Measurements from ENCODE around the gene SETD7. TPM values are rescaled to one million over a fixed set of nuclear protein-coding genes. Genes with fewer than 3 reads are reported as not detected.
A peak's percentile ranks its signal among the peaks of the same experiment; 100 is the strongest.

Gene SETD7
- total RNA-seq, 1 donor from 2014 or later, result 22.6 TPM

GRCh38 chr4:139454111-139455045 lies 101.6 kb downstream of the SETD7 start, which contains the start of gene RAB33B:
RAB33B (plus strand) TSS chr4:139454121; CDS start chr4:139454196, 75 bp downstream.
- no peak for TF ChIP-seq CTCF (IDR thresholded peaks at IDR 0.05; ENCODE audit: partially characterized antibody, unreplicated experiment)
- Mint-ChIP-seq H3K9me3 (ENCODE audit: unreplicated experiment) (peaks cover 15% of the 10 kb centered on the region), H3K27me3 (ENCODE audit: unreplicated experiment) (no peaks in the 10 kb centered on the region), H3K36me3 (ENCODE audit: unreplicated experiment) (peaks cover 2% of the 10 kb centered on the region), H3K4me1 (ENCODE audit: low read depth, unreplicated experiment) (peaks cover 15% of the 10 kb centered on the region), H3K27ac (ENCODE audit: unreplicated experiment) (peak within 1 kb of the TSS; percentile 95), H3K4me3 (ENCODE audit: unreplicated experiment) (peak within 1 kb of the TSS; percentile 98)
- no peak for DNase-seq

- Mint-ChIP-seq H3K36me3 (ENCODE audit: unreplicated experiment) (peaks cover 10% of the 10 kb centered on the region), H3K4me3 (ENCODE audit: unreplicated experiment) (peak overlapping the region; percentile 98), H3K27me3 (ENCODE audit: unreplicated experiment) (no peaks in the 10 kb centered on the region), H3K4me1 (ENCODE audit: low read depth, unreplicated experiment) (peaks cover 15% of the 10 kb centered on the region), H3K27ac (ENCODE audit: unreplicated experiment) (peak overlapping the region; percentile 95), H3K9me3 (ENCODE audit: unreplicated experiment) (peaks cover 15% of the 10 kb centered on the region)
- DNase-seq, result peak; percentile 96
- TF ChIP-seq CTCF (IDR thresholded peaks at IDR 0.05; ENCODE audit: partially characterized antibody, unreplicated experiment), result no peak
Measured at GRCh38 chr4:139453371-139454110, 102.5 kb downstream of the SETD7 start.

GRCh38 chr4:139453041-139453370 lies 103.0 kb downstream of the SETD7 start:
- no peak for DNase-seq
- Mint-ChIP-seq H3K4me3 (ENCODE audit: unreplicated experiment) (peak overlapping the region; percentile 98), H3K36me3 (ENCODE audit: unreplicated experiment) (peaks cover 11% of the 10 kb centered on the region), H3K4me1 (ENCODE audit: low read depth, unreplicated experiment) (peaks cover 13% of the 10 kb centered on the region), H3K27ac (ENCODE audit: unreplicated experiment) (peak overlapping the region; percentile 95), H3K27me3 (ENCODE audit: unreplicated experiment) (no peaks in the 10 kb centered on the region), H3K9me3 (ENCODE audit: unreplicated experiment) (peaks cover 15% of the 10 kb centered on the region)
- TF ChIP-seq CTCF (IDR thresholded peaks at IDR 0.05; ENCODE audit: partially characterized antibody, unreplicated experiment), result peak; percentile 30

- TF ChIP-seq CTCF (IDR thresholded peaks at IDR 0.05; ENCODE audit: partially characterized antibody, unreplicated experiment), result no peak
- Mint-ChIP-seq H3K4me3 (ENCODE audit: unreplicated experiment) (peak overlapping the region; percentile 98), H3K27ac (ENCODE audit: unreplicated experiment) (no peak overlapping the region), H3K27me3 (ENCODE audit: unreplicated experiment) (no peaks in the 10 kb centered on the region), H3K9me3 (ENCODE audit: unreplicated experiment) (peaks cover 18% of the 10 kb centered on the region), H3K36me3 (ENCODE audit: unreplicated experiment) (peaks cover 11% of the 10 kb centered on the region), H3K4me1 (ENCODE audit: low read depth, unreplicated experiment) (peaks cover 13% of the 10 kb centered on the region)
- DNase-seq, result no peak
Measured at GRCh38 chr4:139451997-139452396, 104.0 kb downstream of the SETD7 start.
